ENCODE measurements around the gene SMYD5. TPM values are rescaled to one million over a fixed set of nuclear protein-coding genes. Genes with fewer than 3 reads are reported as not detected.

The SMYD5 gene
- total RNA-seq, 2 donors from 2014 or later, result 27.2 to 47.1 TPM

DNA sequence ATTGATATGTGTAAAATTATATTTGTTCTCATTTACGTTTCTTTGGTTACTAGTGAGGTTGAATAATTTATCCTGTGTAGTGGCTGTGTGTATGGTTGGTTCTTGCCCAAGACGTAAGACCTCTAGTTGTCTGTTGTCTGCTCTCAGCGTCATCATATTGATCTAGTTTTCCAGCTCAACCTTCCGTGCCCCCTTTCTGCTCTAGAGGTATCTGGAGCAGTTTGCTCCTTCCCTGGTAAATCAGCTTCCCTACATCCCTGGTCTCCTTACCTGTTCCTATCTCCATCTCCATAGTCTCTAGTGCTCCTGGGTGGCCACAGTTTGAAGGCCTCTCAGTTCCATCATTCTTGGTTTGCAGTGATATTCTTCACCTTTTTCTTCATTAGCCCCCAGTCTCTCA lies 1.2 kb downstream of the SMYD5 start:
- no peaks in the 10 kb centered on the region for H3K27me3 Mint-ChIP-seq
- H3K36me3 Mint-ChIP-seq, result no peaks in the 10 kb centered on the region
- DNase-seq (ENCODE audit: low spot score) (no peak), ATAC-seq (no peak)
- H3K4me3 Mint-ChIP-seq, result peak overlapping the region; percentile 96
- peak overlapping the region; percentile 15 to 90 for H3K27ac Mint-ChIP-seq
- peaks cover 21 to 30% of the 10 kb centered on the region in 2 donors for H3K4me1 Mint-ChIP-seq (ENCODE audit: low read depth in 2 of 2)
- no peaks in the 10 kb centered on the region for H3K9me3 Mint-ChIP-seq

DNA sequence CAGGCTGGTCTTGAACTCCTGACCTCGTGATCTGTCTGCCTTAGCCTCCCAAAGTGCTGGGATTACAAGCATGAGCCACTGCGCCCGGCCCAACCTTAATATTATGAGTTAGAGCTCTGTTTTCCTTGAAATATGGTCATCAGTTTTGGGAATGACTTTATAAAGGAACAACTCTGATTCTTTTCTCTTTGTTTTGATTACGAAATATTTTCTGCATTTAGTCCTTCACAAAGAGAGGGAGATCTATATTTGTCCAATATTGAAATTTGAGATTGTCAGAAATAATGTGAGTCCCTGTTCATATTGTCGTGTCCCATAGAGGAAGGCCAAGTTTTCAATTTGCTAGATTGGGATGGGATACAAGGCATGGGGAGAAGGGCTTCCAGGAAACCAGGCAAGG lies 3.1 kb downstream of the SMYD5 start:
- Mint-ChIP-seq H3K4me1 (ENCODE audit: low read depth in 2 of 2) (peaks cover 21 to 30% of the 10 kb centered on the region in 2 donors), H3K27me3 (no peaks in the 10 kb centered on the region), H3K36me3 (peaks cover 4% of the 10 kb centered on the region), H3K4me3 (no peak overlapping the region), H3K27ac (no peak overlapping the region), H3K9me3 (no peaks in the 10 kb centered on the region)
- no peak for ATAC-seq
- DNase-seq (ENCODE audit: low spot score), result no peak

DNA sequence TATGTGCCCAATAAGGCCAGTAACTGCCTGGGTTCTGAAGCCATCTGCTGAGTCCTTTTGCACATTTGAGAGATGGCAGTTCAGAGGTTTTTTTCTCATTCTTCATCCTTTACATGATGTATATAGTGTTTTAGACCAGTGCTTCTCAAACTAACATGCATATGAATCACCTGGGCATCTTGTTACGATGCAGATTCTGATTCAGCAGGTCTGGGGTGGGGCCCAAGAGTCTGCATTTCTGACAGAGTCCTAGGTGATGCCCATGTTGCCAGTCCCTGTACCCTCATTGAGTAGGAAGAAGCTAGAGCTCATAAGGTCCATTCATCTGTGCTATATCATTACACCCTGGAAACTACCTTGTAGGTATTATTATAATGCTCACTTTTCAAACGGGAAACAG lies 3.8 kb downstream of the SMYD5 start:
- ATAC-seq (no peak), DNase-seq (ENCODE audit: low spot score) (no peak)
- Mint-ChIP-seq H3K4me3 (no peak overlapping the region), H3K36me3 (peaks cover 4% of the 10 kb centered on the region), H3K4me1 (ENCODE audit: low read depth in 2 of 2) (peaks cover 21 to 25% of the 10 kb centered on the region in 2 donors), H3K9me3 (no peaks in the 10 kb centered on the region), H3K27me3 (no peaks in the 10 kb centered on the region), H3K27ac (no peak overlapping the region)

DNA sequence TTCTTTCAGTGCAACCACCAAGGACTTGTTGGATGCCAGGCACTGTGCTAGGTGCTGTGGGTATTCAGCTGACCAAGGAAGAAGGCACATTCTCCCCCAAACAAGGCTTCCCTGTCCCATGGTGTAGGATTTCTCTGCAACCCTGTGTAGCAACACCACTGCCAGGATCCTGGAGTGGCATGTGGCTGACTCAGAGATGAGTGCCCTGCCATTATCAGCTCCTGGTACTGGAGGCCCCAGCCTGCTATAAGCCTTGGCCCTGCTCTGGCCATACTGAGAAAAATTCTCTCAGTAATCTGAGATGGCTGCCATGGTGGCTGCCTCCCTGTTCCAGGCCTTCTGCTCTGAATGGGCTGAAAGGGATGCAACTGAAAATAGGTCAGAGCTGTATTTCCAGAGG lies 4.3 kb downstream of the SMYD5 start:
- no peak for ATAC-seq
- Mint-ChIP-seq H3K9me3 (no peaks in the 10 kb centered on the region), H3K36me3 (peaks cover 4% of the 10 kb centered on the region), H3K27ac (no peak overlapping the region), H3K4me3 (no peak overlapping the region), H3K4me1 (ENCODE audit: low read depth in 2 of 2) (peaks cover 19 to 23% of the 10 kb centered on the region in 2 donors), H3K27me3 (no peaks in the 10 kb centered on the region)
- no peak for DNase-seq (ENCODE audit: low spot score)

DNA sequence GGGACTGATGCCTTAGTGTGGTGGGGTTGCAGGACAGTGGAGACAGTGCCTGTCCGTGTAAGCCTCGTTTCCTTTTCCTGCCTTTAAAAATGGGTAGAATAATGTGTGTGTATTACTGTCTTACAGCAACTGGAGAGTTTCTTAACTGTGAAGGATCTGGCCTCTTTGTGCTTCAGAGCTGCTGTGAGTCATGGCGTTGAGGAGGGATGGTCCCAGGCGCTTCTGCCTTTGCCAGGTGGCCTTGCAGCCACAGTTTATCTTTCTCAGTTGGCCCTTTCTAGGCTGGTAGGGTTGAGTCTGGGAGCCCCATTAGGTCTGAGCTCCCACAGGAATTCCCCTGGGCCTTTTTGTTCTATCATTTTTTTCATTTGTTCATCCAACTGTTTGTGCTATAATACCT lies 9.8 kb downstream of the SMYD5 start:
- no peak for DNase-seq (ENCODE audit: low spot score)
- Mint-ChIP-seq H3K27ac (no peak overlapping the region), H3K4me3 (no peak overlapping the region), H3K36me3 (peaks cover 4% of the 10 kb centered on the region), H3K27me3 (no peaks in the 10 kb centered on the region), H3K9me3 (no peaks in the 10 kb centered on the region), H3K4me1 (ENCODE audit: low read depth in 2 of 2) (no peaks in the 10 kb centered on the region)
- ATAC-seq, result no peak

DNA sequence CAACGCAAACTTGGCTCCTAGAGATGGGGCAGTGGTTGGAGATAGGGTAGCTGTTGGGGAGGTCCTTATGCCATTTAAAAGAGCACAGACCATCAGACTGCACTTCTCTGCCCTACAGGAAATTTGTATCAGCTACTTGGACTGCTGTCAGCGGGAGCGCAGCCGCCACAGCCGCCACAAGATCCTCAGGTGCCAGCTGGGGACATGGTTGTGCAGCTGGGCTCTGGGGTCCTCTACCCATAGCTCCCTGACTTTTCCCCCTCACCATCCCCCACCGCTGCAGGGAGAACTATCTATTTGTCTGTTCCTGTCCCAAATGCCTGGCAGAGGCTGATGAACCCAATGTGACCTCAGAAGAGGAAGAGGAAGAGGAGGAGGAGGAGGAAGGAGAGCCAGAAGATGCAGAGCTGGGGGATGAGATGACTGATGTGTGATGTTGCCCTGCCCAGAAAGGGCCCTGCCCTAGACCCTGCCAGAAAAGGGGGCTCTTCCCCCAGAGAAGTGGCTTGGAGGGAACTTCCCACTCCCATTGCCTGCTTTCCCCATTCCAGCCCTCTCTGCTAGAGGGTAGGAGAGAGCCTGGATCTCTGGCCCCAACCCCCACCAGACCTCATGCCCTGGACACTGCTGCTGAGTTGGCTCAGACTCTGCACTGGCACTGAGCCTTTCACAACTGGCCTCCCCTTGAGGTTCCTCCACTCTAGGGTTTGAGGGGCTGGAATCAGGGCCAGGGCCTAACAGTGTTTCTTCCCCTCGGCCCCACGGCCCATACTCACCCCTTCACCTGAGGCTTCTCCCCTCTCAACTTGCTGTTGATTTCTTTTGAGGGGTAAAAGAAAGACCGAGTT lies 11.7 kb downstream of the SMYD5 start:
- H3K4me1 Mint-ChIP-seq (ENCODE audit: low read depth in 2 of 2), result no peaks in the 10 kb centered on the region
- H3K27me3 Mint-ChIP-seq, result no peaks in the 10 kb centered on the region
- H3K9me3 Mint-ChIP-seq, result no peaks in the 10 kb centered on the region
- no peak overlapping the region for H3K4me3 Mint-ChIP-seq
- no peak overlapping the region for H3K27ac Mint-ChIP-seq
- ATAC-seq (no peak), DNase-seq (ENCODE audit: low spot score) (no peak)
- peaks cover 2% of the 10 kb centered on the region for H3K36me3 Mint-ChIP-seq

DNA sequence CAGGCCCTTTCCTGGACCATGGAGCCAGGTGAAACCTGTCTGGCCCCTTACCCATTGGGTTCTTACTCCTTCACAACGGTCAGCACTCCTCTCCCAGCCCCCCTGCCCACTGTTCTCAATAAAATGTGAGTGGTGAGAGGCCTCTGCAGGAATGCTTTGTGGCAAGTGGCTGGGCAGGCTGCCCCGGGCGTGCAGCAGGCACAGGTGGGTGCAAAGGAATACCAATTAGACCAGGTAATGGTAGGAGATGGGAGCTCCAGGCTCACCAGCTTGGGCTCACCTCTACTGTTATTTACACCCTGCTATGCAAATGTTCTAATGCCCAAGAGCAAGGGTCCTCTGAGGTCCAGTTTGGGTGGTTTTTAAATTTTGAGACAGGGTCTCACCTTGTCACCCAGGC lies 13.0 kb downstream of the SMYD5 start:
- Mint-ChIP-seq H3K27me3 (no peaks in the 10 kb centered on the region), H3K4me3 (no peak overlapping the region), H3K4me1 (ENCODE audit: low read depth in 2 of 2) (no peaks in the 10 kb centered on the region), H3K27ac (no peak overlapping the region), H3K9me3 (no peaks in the 10 kb centered on the region), H3K36me3 (no peaks in the 10 kb centered on the region)
- ATAC-seq (no peak), DNase-seq (ENCODE audit: low spot score) (no peak)

DNA sequence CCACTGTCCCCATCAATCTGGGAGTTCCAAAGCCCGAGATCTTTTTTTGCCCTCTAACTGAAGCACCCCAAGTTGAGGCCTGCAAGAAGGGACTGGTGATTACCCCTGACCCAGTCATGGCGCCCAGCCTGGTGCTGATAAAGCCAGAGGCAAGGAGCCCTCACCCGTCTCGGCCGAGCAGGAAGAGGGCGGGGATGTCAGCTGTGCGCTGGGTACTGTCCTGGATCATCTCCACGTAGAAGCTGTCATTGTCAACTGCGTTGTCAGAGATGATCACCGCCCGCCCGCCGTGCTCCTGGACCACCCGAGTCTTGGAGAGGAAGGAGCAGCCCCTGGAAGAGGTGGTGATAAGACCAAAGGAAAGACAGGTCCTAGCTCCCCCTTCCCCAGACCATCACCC lies 14.6 kb downstream of the SMYD5 start:
- Mint-ChIP-seq H3K4me1 (ENCODE audit: low read depth in 2 of 2) (peaks cover 3 to 10% of the 10 kb centered on the region in 2 donors), H3K9me3 (no peaks in the 10 kb centered on the region), H3K27me3 (no peaks in the 10 kb centered on the region), H3K27ac (no peak overlapping the region), H3K36me3 (no peaks in the 10 kb centered on the region), H3K4me3 (no peak overlapping the region)
- no peak for ATAC-seq
- no peak for DNase-seq (ENCODE audit: low spot score)

DNA sequence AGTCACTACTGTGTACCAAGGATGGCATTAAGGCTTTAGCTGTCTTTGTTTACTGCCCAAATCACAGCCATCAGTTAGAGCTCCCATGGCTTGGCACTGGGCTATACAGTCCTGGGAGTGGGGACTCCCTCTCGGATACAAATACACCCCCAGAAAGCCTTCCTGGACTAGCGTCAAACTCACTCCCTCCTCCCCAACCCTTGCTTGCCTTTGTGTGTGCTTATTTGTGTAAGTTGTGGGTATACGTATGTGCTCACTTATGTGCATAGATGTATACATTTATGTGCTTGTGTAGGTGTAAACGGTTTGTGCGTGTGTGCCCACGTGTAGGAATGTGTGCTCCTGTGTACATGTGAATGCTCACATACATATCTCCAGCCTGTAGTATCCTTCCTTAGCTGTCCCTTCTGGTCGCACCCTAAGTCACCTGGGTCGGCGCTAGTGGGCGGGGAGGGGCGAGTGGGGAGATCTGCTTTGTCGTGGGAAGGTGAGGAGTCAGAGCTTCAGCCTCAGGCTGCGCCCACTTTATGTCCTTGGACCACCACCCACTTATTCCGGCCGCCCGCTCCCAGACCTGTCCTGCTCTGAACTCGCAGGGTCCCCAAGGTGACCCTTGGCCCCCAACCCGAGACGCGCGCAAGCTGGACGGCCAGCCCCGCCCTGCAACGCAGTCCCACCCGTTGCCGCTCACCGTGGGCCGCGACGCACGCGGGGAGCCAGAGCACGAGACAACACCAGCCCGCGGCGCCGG lies 18.5 kb downstream of the SMYD5 start:
- DNase-seq (ENCODE audit: low spot score), result peak; percentile 64
- no peaks in the 10 kb centered on the region for H3K9me3 Mint-ChIP-seq

DNA sequence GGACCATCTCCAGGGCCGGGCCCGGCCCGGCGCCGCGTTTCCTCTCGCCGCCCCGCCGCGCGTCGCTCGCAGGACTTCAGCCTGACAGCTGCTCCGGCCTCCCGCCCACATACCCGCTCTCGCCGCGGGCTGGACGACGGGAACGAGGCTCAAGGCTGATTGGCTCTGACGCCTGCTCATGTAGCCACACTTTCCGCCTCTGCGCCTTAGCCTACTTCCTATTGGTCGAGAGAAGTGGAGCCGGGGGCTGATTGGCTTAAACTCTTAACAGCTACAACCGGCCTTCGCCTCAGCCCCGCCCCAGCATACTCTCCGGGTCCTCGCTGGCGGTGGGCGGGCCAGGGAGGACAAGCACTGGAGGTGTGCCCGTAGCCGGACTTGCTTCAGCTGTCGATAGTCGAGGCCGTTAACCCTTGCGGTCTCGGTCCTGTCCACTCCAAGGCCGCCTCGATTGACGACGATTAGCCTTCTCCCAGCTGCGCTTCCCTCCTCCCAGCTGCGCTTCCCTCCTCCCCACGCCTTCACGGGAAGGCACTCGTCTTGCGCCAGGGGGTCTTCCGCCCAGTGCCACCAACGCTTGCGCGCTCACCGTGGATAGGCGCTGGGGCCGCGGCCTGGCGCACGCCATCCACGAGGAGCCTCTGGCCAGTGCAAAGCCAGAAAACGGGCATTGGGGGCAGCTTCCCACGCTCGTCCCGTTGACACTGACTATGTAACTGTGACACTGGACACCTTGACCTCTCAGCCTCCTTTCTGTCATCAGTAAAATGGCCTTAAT lies 19.3 kb downstream of the SMYD5 start, which contains the start of gene PRADC1:
PRADC1 (minus strand) TSS at position 86 of the 778 bp plus-strand sequence; CDS start at position 7, 79 bp downstream.
- Mint-ChIP-seq H3K27ac (peak within 1 kb of the TSS; percentile 88 to 90), H3K4me3 (peak within 1 kb of the TSS; percentile 98), H3K4me1 (ENCODE audit: low read depth in 2 of 2) (peaks cover 28 to 44% of the 10 kb centered on the region in 2 donors), H3K27me3 (no peaks in the 10 kb centered on the region), H3K36me3 (peaks cover 18% of the 10 kb centered on the region), H3K9me3 (no peaks in the 10 kb centered on the region)
- ATAC-seq (peak; percentile 93 to 95), DNase-seq (ENCODE audit: low spot score) (peak; percentile 99)

More for the DNA sequence above, 18.5 kb downstream of the SMYD5 start:
- Mint-ChIP-seq H3K27me3 (no peaks in the 10 kb centered on the region), H3K4me1 (ENCODE audit: low read depth in 2 of 2) (peaks cover 26 to 42% of the 10 kb centered on the region in 2 donors), H3K4me3 (peak overlapping the region; percentile 98), H3K27ac (peak overlapping the region; percentile 88 to 90), H3K36me3 (peaks cover 18% of the 10 kb centered on the region)
- ATAC-seq, result no peak

DNA sequence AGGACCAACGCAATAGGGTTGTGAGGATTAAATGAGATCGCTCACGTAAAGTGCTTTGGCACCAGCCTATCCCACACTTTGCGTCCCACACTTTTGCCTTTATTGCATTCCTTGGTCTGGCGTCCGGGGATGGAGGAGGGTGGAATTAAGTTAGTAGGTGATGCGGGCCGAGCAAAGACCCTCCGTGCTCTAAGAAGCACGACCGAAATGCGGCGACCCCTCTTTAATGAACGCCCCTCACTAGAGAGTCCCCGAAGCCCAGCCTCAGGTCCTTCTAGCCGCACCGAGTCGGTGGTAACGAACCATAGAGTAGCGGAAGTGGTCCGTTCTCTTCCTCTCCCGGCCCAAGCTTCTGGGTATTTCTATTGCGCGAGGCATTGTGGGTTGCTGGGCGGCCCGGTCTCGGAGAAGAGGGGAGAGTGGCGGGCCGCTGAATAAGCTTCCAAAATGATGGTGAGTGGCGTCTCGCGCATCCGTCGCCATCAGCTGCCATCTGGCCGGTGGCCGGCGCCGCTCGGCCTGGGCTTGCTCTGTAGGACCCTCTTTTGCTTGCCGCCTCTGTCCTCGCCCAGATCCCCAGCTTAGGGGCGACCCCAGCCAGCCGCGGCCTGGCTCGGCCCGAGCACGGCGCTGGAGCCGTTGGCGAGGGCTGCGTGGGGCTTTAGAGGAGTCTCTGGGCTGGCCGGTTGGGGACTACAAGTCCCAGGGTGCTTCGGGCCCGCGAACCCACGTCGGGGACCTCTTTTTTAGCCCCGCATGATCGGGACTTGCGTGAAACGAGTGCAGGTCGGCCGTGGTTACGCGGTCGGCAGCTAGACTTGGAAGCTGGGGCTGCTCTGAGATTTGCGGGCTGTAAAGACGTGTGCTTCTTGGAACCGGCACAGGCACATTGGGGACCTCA lies 20.1 kb downstream of the SMYD5 start, which contains the start of gene CCT7:
CCT7 (plus strand) TSS at position 377 of the 901 bp plus-strand sequence; CDS start at position 448, 71 bp downstream.
- DNase-seq (ENCODE audit: low spot score), result peak; percentile 89
- peak within 1 kb of the TSS; percentile 98 for H3K4me3 Mint-ChIP-seq
- H3K9me3 Mint-ChIP-seq, result no peaks in the 10 kb centered on the region
- H3K27me3 Mint-ChIP-seq, result no peaks in the 10 kb centered on the region
- H3K36me3 Mint-ChIP-seq, result peaks cover 18% of the 10 kb centered on the region
- peak within 1 kb of the TSS; percentile 88 to 90 for H3K27ac Mint-ChIP-seq
- H3K4me1 Mint-ChIP-seq (ENCODE audit: low read depth in 2 of 2), result peaks cover 34 to 47% of the 10 kb centered on the region in 2 donors
- ATAC-seq, result peak; percentile 81 to 86

DNA sequence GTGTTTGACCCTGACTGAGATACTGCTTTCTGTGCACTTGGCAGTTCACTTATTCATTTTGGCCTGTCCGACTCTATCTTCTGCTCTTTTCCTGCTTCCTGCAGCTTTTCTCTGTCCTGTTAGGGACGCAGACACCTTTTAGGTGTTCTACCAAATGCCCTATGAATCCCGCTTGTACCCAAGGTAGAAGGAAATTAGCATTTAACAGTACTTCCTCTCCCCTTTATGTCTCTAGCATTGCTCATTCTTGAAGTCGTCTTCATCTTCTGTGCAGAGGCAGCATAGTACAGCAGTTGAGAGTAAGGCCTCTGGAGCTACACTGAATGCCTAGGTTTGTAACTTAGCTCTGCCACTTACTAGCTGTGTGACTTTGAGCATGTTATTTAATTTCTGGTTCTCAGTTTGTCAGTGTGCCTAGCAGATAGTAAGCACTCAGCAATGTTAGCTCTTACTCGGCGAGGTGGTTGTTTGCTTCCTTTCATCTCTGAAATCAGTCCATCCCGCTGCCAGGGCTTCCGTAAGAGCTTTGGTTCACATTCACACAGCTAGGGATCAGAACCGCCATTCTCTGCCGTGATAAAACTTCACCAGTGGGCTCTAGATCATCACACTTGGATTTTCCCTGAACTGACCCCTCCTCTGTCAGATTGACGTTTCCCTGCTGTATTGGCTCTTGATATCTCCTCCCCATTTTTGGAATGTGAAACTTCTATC lies 21.4 kb downstream of the SMYD5 start:
- Mint-ChIP-seq H3K4me3 (peak overlapping the region; percentile 98), H3K9me3 (no peaks in the 10 kb centered on the region), H3K4me1 (ENCODE audit: low read depth in 2 of 2) (peaks cover 36 to 47% of the 10 kb centered on the region in 2 donors), H3K36me3 (peaks cover 18% of the 10 kb centered on the region), H3K27me3 (no peaks in the 10 kb centered on the region), H3K27ac (peak overlapping the region; percentile 88 to 90)
- ATAC-seq, result no peak
- no peak for DNase-seq (ENCODE audit: low spot score)

Measured in natural killer cell treated with Interleukin-12 subunit alpha and Interleukin-12 subunit beta and Interleukin-15 and Interleukin-18, amount 100 ng/mL, for 72 hours (primary cell).